Stimulated activated CD8-positive, alpha-beta memory T cell treated with anti-CD3 and anti-CD28 coated beads, Interleukin-7, amount 100 ng/mL, for 1 hour (primary cell): Measurements from ENCODE around the gene NDUFA11.

Source experiments
- DNase-seq, 2 donors: peaks; one replicate each; pipeline ENCODE4 v3.0.0-alpha.2; 2020; ENCODE audit warnings: low read depth in 2 of 2

NDUFA11 gene

GRCh38 chr19:5932609-5933262 lies 29.1 kb upstream of the NDUFA11 start:
- no peak for DNase-seq

- DNase-seq = no peak
These were observed 28.6 kb upstream of the NDUFA11 start for GRCh38 chr19:5932146-5932545.

- DNase-seq = no peak
These were observed 27.7 kb upstream of the NDUFA11 start for GRCh38 chr19:5931251-5931650.

- DNase-seq = no peak
These were observed 26.0 kb upstream of the NDUFA11 start for GRCh38 chr19:5929625-5930024.

GRCh38 chr19:5929179-5929578 lies 25.6 kb upstream of the NDUFA11 start:
- DNase-seq = no peak

- DNase-seq = no peak
These were observed 23.8 kb upstream of the NDUFA11 start for GRCh38 chr19:5927441-5927821.

GRCh38 chr19:5926641-5927440 lies 23.3 kb upstream of the NDUFA11 start:
- DNase-seq = no peak

GRCh38 chr19:5925830-5926427 lies 22.3 kb upstream of the NDUFA11 start:
- DNase-seq = no peak

- no peak for DNase-seq
These were observed 19.8 kb upstream of the NDUFA11 start for GRCh38 chr19:5923356-5923755.

GRCh38 chr19:5922161-5922545 lies 18.6 kb upstream of the NDUFA11 start:
- DNase-seq = no peak

- no peak for DNase-seq
These were observed 18.0 kb upstream of the NDUFA11 start for GRCh38 chr19:5921516-5922160.

GRCh38 chr19:5918463-5919079 lies 15.0 kb upstream of the NDUFA11 start:
- DNase-seq = no peak

GRCh38 chr19:5917431-5918107 lies 14.0 kb upstream of the NDUFA11 start:
- DNase-seq = no peak

- DNase-seq = no peak
These were observed 12.7 kb upstream of the NDUFA11 start for GRCh38 chr19:5916181-5916708.

- no peak for DNase-seq
These were observed 12.2 kb upstream of the NDUFA11 start for GRCh38 chr19:5915782-5916165.

GRCh38 chr19:5914946-5915781 lies 11.6 kb upstream of the NDUFA11 start:
- DNase-seq = no peak

GRCh38 chr19:5914358-5914774 lies 10.8 kb upstream of the NDUFA11 start:
- no peak for DNase-seq

GRCh38 chr19:5913739-5914357 lies 10.3 kb upstream of the NDUFA11 start, which contains the start of gene CAPS:
CAPS (plus strand) TSS chr19:5914254; CDS start chr19:5914407, 153 bp downstream.
- DNase-seq = no peak

GRCh38 chr19:5911366-5911765 lies 7.8 kb upstream of the NDUFA11 start:
- DNase-seq = no peak

- no peak for DNase-seq
These were observed 7.0 kb upstream of the NDUFA11 start for GRCh38 chr19:5910638-5910907.
